HG02642 (cell line): ENCODE results near the gene RAB43.
"Not testable (repeated sequence)": the region's sequence is repeated elsewhere in the genome, so short reads cannot be mapped to it uniquely, and the experiment has no call there.

ENCODE experiments used
- ATAC-seq: cut with Tn5 transposase; IDR thresholded peaks from one replicate; pipeline ENCODE4 v1.9.1; 2021; ENCODE audit warnings: mild to moderate bottlenecking; ENCODE audit not compliant: unreplicated experiment, poor library complexity

Gene RAB43

GRCh38 chr3:129100274-129100673, 21.3 kb downstream of the RAB43 start:
- ATAC-seq: no peak

GRCh38 chr3:129095285-129095684, 26.3 kb downstream of the RAB43 start:
- ATAC-seq: no peak

- ATAC-seq: not testable (repeated sequence)
Observed at GRCh38 chr3:129088312-129088711, 33.3 kb downstream of the RAB43 start.

GRCh38 chr3:129087904-129088303, 33.7 kb downstream of the RAB43 start:
- not testable (repeated sequence) for ATAC-seq

GRCh38 chr3:129087138-129087702, 34.4 kb downstream of the RAB43 start:
- ATAC-seq: no peak

GRCh38 chr3:129085818-129086217, 35.8 kb downstream of the RAB43 start:
- ATAC-seq: no peak

- no peak for ATAC-seq
Observed at GRCh38 chr3:129085165-129085715, 36.4 kb downstream of the RAB43 start.

- ATAC-seq: no peak
Observed at GRCh38 chr3:129084501-129084900, 37.1 kb downstream of the RAB43 start.

- no peak for ATAC-seq
Observed at GRCh38 chr3:129082026-129082425, 39.6 kb downstream of the RAB43 start.

- ATAC-seq: no peak
Observed at GRCh38 chr3:129081503-129081902, 40.1 kb downstream of the RAB43 start.

GRCh38 chr3:129078510-129078909, 43.1 kb downstream of the RAB43 start:
- no peak for ATAC-seq

- no peak for ATAC-seq
Observed at GRCh38 chr3:129077222-129077621, 44.4 kb downstream of the RAB43 start.

GRCh38 chr3:129070086-129070885, 51.3 kb downstream of the RAB43 start:
- ATAC-seq: no peak

GRCh38 chr3:129069313-129070085, 52.1 kb downstream of the RAB43 start:
- not testable (repeated sequence) for ATAC-seq

- no peak for ATAC-seq
Observed at GRCh38 chr3:129068291-129068886, 53.2 kb downstream of the RAB43 start.

GRCh38 chr3:129067719-129068118, 53.9 kb downstream of the RAB43 start:
- ATAC-seq: not testable (repeated sequence)

- no peak for ATAC-seq
Observed at GRCh38 chr3:129065720-129066073, 55.9 kb downstream of the RAB43 start.

- no peak for ATAC-seq
Observed at GRCh38 chr3:129065016-129065719, 56.4 kb downstream of the RAB43 start.

GRCh38 chr3:129063841-129064482, 57.6 kb downstream of the RAB43 start:
- ATAC-seq: no peak
